ENCODE results near the gene ENOX2.

ENOX2 gene

GRCh38 chrX:130694983-130695382 lies 208.0 kb downstream of the ENOX2 start:
- DNase-seq = no peak

GRCh38 chrX:130691576-130691975 lies 211.4 kb downstream of the ENOX2 start:
- DNase-seq = no peak

- no peak for DNase-seq
Observed at GRCh38 chrX:130688360-130688759, 214.6 kb downstream of the ENOX2 start.

GRCh38 chrX:130682990-130683389 lies 220.0 kb downstream of the ENOX2 start:
- no peak for DNase-seq

- no peak for DNase-seq
Observed at GRCh38 chrX:130680164-130681035, 222.6 kb downstream of the ENOX2 start.

- DNase-seq = no peak
Observed at GRCh38 chrX:130676861-130677260, 226.1 kb downstream of the ENOX2 start.

- no peak for DNase-seq
Observed at GRCh38 chrX:130672214-130672613, 230.8 kb downstream of the ENOX2 start.

- no peak for DNase-seq
Observed at GRCh38 chrX:130669233-130669632, 233.8 kb downstream of the ENOX2 start.

- no peak for DNase-seq
Observed at GRCh38 chrX:130665263-130665662, 237.7 kb downstream of the ENOX2 start.

- DNase-seq = no peak
Observed at GRCh38 chrX:130658310-130658709, 244.7 kb downstream of the ENOX2 start.

GRCh38 chrX:130654409-130654950 lies 248.5 kb downstream of the ENOX2 start:
- no peak for DNase-seq

- DNase-seq = no peak
Observed at GRCh38 chrX:130652824-130653578, 250.0 kb downstream of the ENOX2 start.

GRCh38 chrX:130649738-130650137 lies 253.3 kb downstream of the ENOX2 start:
- DNase-seq = no peak

- no peak for DNase-seq
Observed at GRCh38 chrX:130647468-130647867, 255.5 kb downstream of the ENOX2 start.

- DNase-seq = no peak
Observed at GRCh38 chrX:130645955-130646583, 256.9 kb downstream of the ENOX2 start.

- no peak for DNase-seq
Observed at GRCh38 chrX:130637591-130637990, 265.4 kb downstream of the ENOX2 start.

- no peak for DNase-seq
Observed at GRCh38 chrX:130636277-130636676, 266.7 kb downstream of the ENOX2 start.

GRCh38 chrX:130631011-130631410 lies 272.0 kb downstream of the ENOX2 start:
- no peak for DNase-seq

GRCh38 chrX:130628516-130628915 lies 274.5 kb downstream of the ENOX2 start:
- DNase-seq = no peak

GRCh38 chrX:130626521-130626920 lies 276.5 kb downstream of the ENOX2 start:
- DNase-seq = no peak

- DNase-seq = no peak
Observed at GRCh38 chrX:130625386-130625785, 277.6 kb downstream of the ENOX2 start.

GRCh38 chrX:130623518-130623917 lies 279.5 kb downstream of the ENOX2 start:
- no peak for DNase-seq

GRCh38 chrX:130615941-130616340 lies 287.1 kb downstream of the ENOX2 start:
- no peak for DNase-seq

All from stimulated activated CD4-positive, alpha-beta T cell treated with anti-CD3 and anti-CD28 coated beads, Interleukin-2, amount 100 ng/mL, for 24 hours (primary cell).